K562 (cell line): ENCODE results near the gene TIAM1. TPM values are rescaled to one million over a fixed set of nuclear protein-coding genes. Genes with fewer than 3 reads are reported as not detected.

Source experiments
- ATAC-seq: fragments of 200-7000 bp; cut with Tn5 transposase; 3 replicates; pipeline ENCODE4 v1.9.1; 2020; ENCODE audit warnings: moderate library complexity
- BruUV-seq: library from RNA; stranded (reverse); fragments of 400-500 nt; replicated peaks from 2 replicates; lab custom pipeline; 2021; lab: Mats Ljungman, UMichigan
- CTCF ChIA-PET: fragments of 300-600 bp; formaldehyde crosslinking; extraction: SDS; loops from one replicate; lab custom pipeline; 2021; ENCODE audit warnings: low intra/inter-chr PET ratio; lab: Yijun Ruan, JAX
- POLR2A ChIA-PET: fragments of 300-600, 350-650 bp; sonication (Branson Sonifier 250); formaldehyde crosslinking; extraction: SDS; loops from one replicate; lab custom pipeline; 2021; ENCODE audit warnings: antibody characterized with exemption, inconsistent platforms; lab: Yijun Ruan, JAX
- DNase-seq, 4 experiments: peaks; one replicate each; pipeline versions ENCODE4 v3.0.0 to v3.0.0-alpha.2; 2011 to 2018; ENCODE audit warnings: low spot score in 3 of 4, mixed read lengths in 3 of 4; ENCODE audit errors: extremely low read depth in 1 of 4
- FAIRE-seq: peaks from 2 replicates; lab custom pipeline; 2011; peaks lifted over from hg19 to GRCh38; lab: Jason Lieb, UNC
- H2AFZ ChIP-seq: 2 replicates; pipeline ENCODE4 v1.6.0; 2011; ENCODE audit warnings: low read depth, low read length, control low read depth, inconsistent platforms
- H3K27ac ChIP-seq: fragments of 200-600 bp; 3 replicates; pipeline ENCODE4 v1.8.0; 2011; ENCODE audit warnings: low read depth, mild to moderate bottlenecking, control low read depth, inconsistent platforms, low read length, moderate library complexity, mixed read lengths; ENCODE audit errors: extremely low read depth
- H3K27me3 ChIP-seq, 2 experiments: fragments of 300-600 bp in 1 of 2; 2 replicates in 1 of 2; 3 replicates in 1 of 2; pipeline versions ENCODE4 v1.6.0 to v1.8.0; 2011; ENCODE audit warnings: inconsistent platforms in 2 of 2, low read length in 2 of 2, mild to moderate bottlenecking in 1 of 2, mixed read lengths in 1 of 2, moderate library complexity in 1 of 2; ENCODE audit not compliant: control insufficient read depth in 2 of 2, insufficient read depth in 2 of 2
- H3K36me3 ChIP-seq: fragments of 300-600 bp; 3 replicates; pipeline ENCODE4 v1.8.0; 2011; ENCODE audit warnings: mild to moderate bottlenecking, low read length, inconsistent platforms; ENCODE audit not compliant: control insufficient read depth, insufficient read depth
- H3K4me1 ChIP-seq, 2 experiments: fragments of 200-600 bp in 1 of 2; replicated peaks in 1 of 2; 2 replicates in 1 of 2; 3 replicates in 1 of 2; pipeline versions ENCODE4 v1.5.1 to v1.8.0; 2011; ENCODE audit warnings: inconsistent platforms in 2 of 2, low read length in 2 of 2, mild to moderate bottlenecking in 1 of 2, mixed read lengths in 1 of 2, moderate library complexity in 1 of 2; ENCODE audit not compliant: control insufficient read depth in 2 of 2, insufficient read depth in 2 of 2
- H3K4me2 ChIP-seq: 2 replicates; pipeline ENCODE4 v1.6.1; 2011; ENCODE audit warnings: low read length, control low read depth, inconsistent platforms, mixed read lengths; ENCODE audit not compliant: insufficient read depth
- H3K4me3 ChIP-seq: fragments of 200-600 bp; sonication (generic), shearing (Covaris generic); 2 replicates; pipeline ENCODE4 v1.5.1; 2016; ENCODE audit warnings: control low read depth, inconsistent platforms
- H3K79me2 ChIP-seq: fragments of 200-600 bp; 3 replicates; pipeline ENCODE4 v1.8.0; 2011; ENCODE audit warnings: low read length, inconsistent platforms; ENCODE audit not compliant: control insufficient read depth, insufficient read depth
- H3K9ac ChIP-seq, 2 experiments: 2 replicates each; pipeline versions ENCODE4 v1.6.0 to v1.6.1; 2011; ENCODE audit warnings: low read depth in 2 of 2, low read length in 2 of 2, control low read depth in 1 of 2, inconsistent platforms in 1 of 2, mild to moderate bottlenecking in 1 of 2, mixed read lengths in 1 of 2; ENCODE audit not compliant: insufficient read depth in 1 of 2
- H3K9me1 ChIP-seq: one replicate; pipeline ENCODE4 v1.6.0; 2011; ENCODE audit warnings: inconsistent platforms, mild to moderate bottlenecking, low read length, moderate library complexity; ENCODE audit not compliant: control insufficient read depth, insufficient read depth
- H3K9me3 ChIP-seq: replicated peaks from 2 replicates; pipeline ENCODE4 v1.5.1; 2011; ENCODE audit warnings: low read depth, low read length, inconsistent platforms; ENCODE audit not compliant: control insufficient read depth, insufficient read depth
- H4K20me1 ChIP-seq: replicated peaks from 2 replicates; pipeline ENCODE4 v1.6.1; 2011; ENCODE audit warnings: low read length, inconsistent platforms, mixed read lengths; ENCODE audit not compliant: control insufficient read depth, insufficient read depth
- ARHGAP35 ChIP-seq: fragments of 450-650 bp; IDR thresholded peaks from 2 replicates; pipeline ENCODE4 v1.6.1; 2018; ENCODE audit not compliant: partially characterized antibody
- ETV5 ChIP-seq: sonication (generic); formaldehyde crosslinking; IDR thresholded peaks from 2 replicates; pipeline ENCODE4 v1.4.0; 2020; ENCODE audit warnings: low read depth, mild to moderate bottlenecking, missing genetic modification reagents
- HCFC1 ChIP-seq: IDR thresholded peaks from 2 replicates; pipeline ENCODE4 v1.6.1; 2012; ENCODE audit warnings: low read depth, low read length, improper control_type of control experiment
- HMGN3 ChIP-seq: IDR thresholded peaks from 2 replicates; pipeline ENCODE4 v1.6.1; 2011; ENCODE audit warnings: borderline replicate concordance, low read depth, mild to moderate bottlenecking, mixed read lengths, low read length; ENCODE audit not compliant: insufficient read length; ENCODE audit errors: extremely low read depth
- NFE2L1 ChIP-seq: fragments of 450-650 bp; IDR thresholded peaks from 2 replicates; pipeline ENCODE4 v1.6.1; 2016; ENCODE audit warnings: missing genetic modification characterization, low read depth, mild to moderate bottlenecking, missing compliant biosample characterization, moderate library complexity, borderline replicate concordance
- SUPT5H ChIP-seq: fragments of 450-650 bp; IDR thresholded peaks from 2 replicates; pipeline ENCODE4 v1.6.1; 2016
- ZFP36 ChIP-seq: fragments of 150-350 bp; IDR thresholded peaks from 2 replicates; pipeline ENCODE4 v1.6.1; 2018; ENCODE audit warnings: low read length, low read depth; ENCODE audit not compliant: partially characterized antibody
- ZNF146 ChIP-seq: IDR thresholded peaks from one replicate; pipeline ENCODE4 v1.6.1; 2018; ENCODE audit warnings: missing compliant biosample characterization; ENCODE audit not compliant: unreplicated experiment
- ZNF707 ChIP-seq: fragments of 250-450 bp; sonication (Bioruptor Pico); conservative IDR thresholded peaks from 2 replicates; pipeline ENCODE4 v1.8.0; 2022; ENCODE audit warnings: inconsistent platforms, mild to moderate bottlenecking, moderate library complexity
- ZNF740 ChIP-seq, 3 experiments: fragments of 200-800 bp in 1 of 3; sonication (Bioruptor generic) in 1 of 3; sonication (generic) in 1 of 3; formaldehyde crosslinking in 1 of 3; IDR thresholded peaks; 2 replicates each; pipeline versions ENCODE4 v1.6.1 to v1.8.0; 2016 to 2022; ENCODE audit warnings: mild to moderate bottlenecking in 2 of 3, missing compliant biosample characterization in 2 of 3, missing genetic modification characterization in 2 of 3, missing genetic modification reagents in 1 of 3
- WGBS: fragments of 100-300 bp; shearing (Covaris generic); methylation state at CpG from one replicate; pipeline ENCODE4 v1.1.6; 2016; ENCODE audit warnings: low coverage, mixed read lengths; ENCODE audit not compliant: insufficient coverage; ENCODE audit errors: missing lambda C conversion rate; 5-methylcytosine and 5-hydroxymethylcytosine counted together
- in situ Hi-C: fragments of 300-500 bp; cut with MboI; formaldehyde crosslinking; loops from 4 replicates; pipeline ENCODE4 v1.15.0; 2018; ENCODE audit warnings: inconsistent platforms, mixed read lengths
- intact Hi-C: fragments of 100-400 bp; cut with micrococcal nuclease; formaldehyde crosslinking; loops from 2 replicates; pipeline ENCODE4 v1.14.2; 2022
- polyA plus RNA-seq, 8 experiments: library from polyadenylated mRNA; depleted of rRNA in 4 of 8; stranded (reverse) in 5 of 8; unstranded in 3 of 8; fragments of >200 nt; fragmentation: Nextera tagmentation in 2 of 8; fragmentation: Illumina TruSeq in 1 of 8; extraction: Ambion mirVana in 2 of 8; extraction: Trizol in 1 of 8; gene quantifications; 2 replicates each; pipeline versions ENCODE4 v1.2.1 to v1.2.3, GENCODE V29; 2011 to 2014; ENCODE audit warnings: inconsistent platforms in 1 of 8, missing spikeins in 1 of 8
- total RNA-seq, 7 experiments: library from RNA; depleted of rRNA in 6 of 7; stranded (reverse); fragments of >200 nt in 6 of 7; fragmentation: Illumina TruSeq in 2 of 7; extraction: Trizol in 2 of 7; gene quantifications; 2 replicates each; pipeline versions ENCODE4 v1.2.1 to v1.2.3, GENCODE V29; 2011 to 2021; ENCODE audit warnings: low replicate concordance in 1 of 7
- TF ChIP-seq, protein P1 (sequence below): fragments of 150-350 bp; IDR thresholded peaks from 2 replicates; pipeline ENCODE4 v1.6.1; 2014; ENCODE audit warnings: low read depth, mild to moderate bottlenecking, low read length, borderline replicate concordance

TIAM1 gene
- total and polyA plus RNA-seq, 9 of the 15 experiments (the other 6 are each of a cell fraction or from before 2014, with no cell fraction given), result 0.11 TPM; not detected in 8

GRCh38 chr21:31354122-31354521, 10.1 kb upstream of the TIAM1 start:
- FAIRE-seq (no peak), DNase-seq (no peak), ATAC-seq (no peak)
- 3% methylated on average over 4 of the region's 4 CpGs for WGBS
- Histone ChIP-seq H2AFZ (no peak overlapping the region), H3K4me1 (no peaks in the 10 kb centered on the region), H3K4me2 (no peak overlapping the region), H3K79me2 (no peaks in the 10 kb centered on the region), H3K9me1 (no peaks in the 10 kb centered on the region), H3K27ac (no peak overlapping the region), H3K4me3 (no peak overlapping the region), H4K20me1 (peaks cover 3% of the 10 kb centered on the region; the same call in 1 of the 2 replicates), H3K9me3 (no peaks in the 10 kb centered on the region), H3K9ac (no peak overlapping the region), H3K27me3 (peaks cover 2 to 6% of the 10 kb centered on the region in 2 experiments; a peak in 3 of 5 replicates), H3K36me3 (no peaks in the 10 kb centered on the region)
- intact Hi-C loops (no loop called here), in situ Hi-C loops (no loop called here)
- no TSS peak for BruUV-seq
- ChIA-PET CTCF (no interaction called here), POLR2A (interaction anchor here (0.6 to 0.7 kb wide), 2 partner anchors 50 to 59 kb away, joined by 3 to 4 read pairs; no protein-coding TSS in a partner anchor)
- TF ChIP-seq HCFC1, result no peak

- Histone ChIP-seq H2AFZ (no peak overlapping the region), H3K9me3 (no peaks in the 10 kb centered on the region), H4K20me1 (0 out of 2 replicates have a peak, but pooled peaks cover 3% of the 10 kb centered on the region), H3K4me1 (no peaks in the 10 kb centered on the region), H3K9me1 (no peaks in the 10 kb centered on the region), H3K79me2 (no peaks in the 10 kb centered on the region), H3K27ac (no peak overlapping the region), H3K36me3 (no peaks in the 10 kb centered on the region), H3K27me3 (peaks cover 2% of the 10 kb centered on the region in 2 experiments; a peak in 2 of 5 replicates), H3K9ac (no peak overlapping the region), H3K4me3 (no peak overlapping the region), H3K4me2 (no peak overlapping the region)
- POLR2A ChIA-PET, result no interaction called here
- CTCF ChIA-PET, result no interaction called here
- BruUV-seq, result no TSS peak
- DNase-seq, result no peak
- in situ Hi-C loops, result no loop called here
- WGBS, result 0% methylated on average over 2 of the region's 2 CpGs
- intact Hi-C loops, result no loop called here
- ATAC-seq, result no peak
- FAIRE-seq, result no peak
- no peak for TF ChIP-seq ZNF740 (CRISPR knock-in tag; IDR thresholded peaks at IDR 0.05)
- TF ChIP-seq ZNF740 (tag; IDR thresholded peaks at IDR 0.05), result no peak
- no peak for TF ChIP-seq NFE2L1 (tag)
- no peak for TF ChIP-seq HMGN3
- no peak for TF ChIP-seq ZNF707 (CRISPR knock-in tag)
- no peak for TF ChIP-seq ZFP36
- TF ChIP-seq SUPT5H, result no peak
- TF ChIP-seq, protein P1, sequence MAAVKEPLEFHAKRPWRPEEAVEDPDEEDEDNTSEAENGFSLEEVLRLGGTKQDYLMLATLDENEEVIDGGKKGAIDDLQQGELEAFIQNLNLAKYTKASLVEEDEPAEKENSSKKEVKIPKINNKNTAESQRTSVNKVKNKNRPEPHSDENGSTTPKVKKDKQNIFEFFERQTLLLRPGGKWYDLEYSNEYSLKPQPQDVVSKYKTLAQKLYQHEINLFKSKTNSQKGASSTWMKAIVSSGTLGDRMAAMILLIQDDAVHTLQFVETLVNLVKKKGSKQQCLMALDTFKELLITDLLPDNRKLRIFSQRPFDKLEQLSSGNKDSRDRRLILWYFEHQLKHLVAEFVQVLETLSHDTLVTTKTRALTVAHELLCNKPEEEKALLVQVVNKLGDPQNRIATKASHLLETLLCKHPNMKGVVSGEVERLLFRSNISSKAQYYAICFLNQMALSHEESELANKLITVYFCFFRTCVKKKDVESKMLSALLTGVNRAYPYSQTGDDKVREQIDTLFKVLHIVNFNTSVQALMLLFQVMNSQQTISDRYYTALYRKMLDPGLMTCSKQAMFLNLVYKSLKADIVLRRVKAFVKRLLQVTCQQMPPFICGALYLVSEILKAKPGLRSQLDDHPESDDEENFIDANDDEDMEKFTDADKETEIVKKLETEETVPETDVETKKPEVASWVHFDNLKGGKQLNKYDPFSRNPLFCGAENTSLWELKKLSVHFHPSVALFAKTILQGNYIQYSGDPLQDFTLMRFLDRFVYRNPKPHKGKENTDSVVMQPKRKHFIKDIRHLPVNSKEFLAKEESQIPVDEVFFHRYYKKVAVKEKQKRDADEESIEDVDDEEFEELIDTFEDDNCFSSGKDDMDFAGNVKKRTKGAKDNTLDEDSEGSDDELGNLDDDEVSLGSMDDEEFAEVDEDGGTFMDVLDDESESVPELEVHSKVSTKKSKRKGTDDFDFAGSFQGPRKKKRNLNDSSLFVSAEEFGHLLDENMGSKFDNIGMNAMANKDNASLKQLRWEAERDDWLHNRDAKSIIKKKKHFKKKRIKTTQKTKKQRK, result no peak
- TF ChIP-seq ETV5 (CRISPR knock-in tag), result no peak
- no peak for TF ChIP-seq ARHGAP35
- TF ChIP-seq ZNF146, result no peak
Measured at GRCh38 chr21:31352836-31353235, 8.8 kb upstream of the TIAM1 start.
